Liver (tissue), 9 donors: Measurements from ENCODE around the gene CEMP1. TPM values are rescaled to one million over a fixed set of nuclear protein-coding genes. Genes with fewer than 3 reads are reported as not detected.

ENCODE experiments used
- DNase-seq: peaks from one replicate; pipeline ENCODE4 v3.0.0-alpha.2; 2017; ENCODE audit warnings: low spot score
- H3K27ac ChIP-seq, 2 donors: one replicate each; pipeline ENCODE4 v1.7.0; 2013; ENCODE audit warnings: inconsistent platforms in 2 of 2, low read length in 2 of 2, control low read depth in 1 of 2, low read depth in 1 of 2, mild to moderate bottlenecking in 1 of 2
- H3K27me3 ChIP-seq, 4 donors: one replicate each; pipeline versions ENCODE4 v1.6.1 to v1.7.0; 2013; ENCODE audit warnings: low read length in 3 of 4, inconsistent platforms in 1 of 4, mild to moderate bottlenecking in 1 of 4, moderate library complexity in 1 of 4; ENCODE audit not compliant: control insufficient read depth in 4 of 4, insufficient read depth in 4 of 4
- H3K36me3 ChIP-seq, 4 donors: one replicate each; pipeline versions ENCODE4 v1.6.1 to v1.7.0; 2013; ENCODE audit warnings: low read length in 3 of 4, mild to moderate bottlenecking in 3 of 4, low read depth in 1 of 4, moderate library complexity in 1 of 4; ENCODE audit not compliant: control insufficient read depth in 4 of 4, insufficient read depth in 3 of 4
- H3K4me1 ChIP-seq, 4 donors: one replicate each; pipeline versions ENCODE4 v1.6.1 to v1.7.0; 2013; ENCODE audit warnings: low read length in 3 of 4, mild to moderate bottlenecking in 3 of 4, moderate library complexity in 1 of 4; ENCODE audit not compliant: control insufficient read depth in 4 of 4, insufficient read depth in 4 of 4
- H3K4me3 ChIP-seq, 3 donors: one replicate each; pipeline versions ENCODE4 v1.6.1 to v1.7.0; 2013; ENCODE audit warnings: low read length in 3 of 3, control low read depth in 1 of 3, low read depth in 1 of 3, mild to moderate bottlenecking in 1 of 3
- H3K9ac ChIP-seq, 2 donors: one replicate each; pipeline ENCODE4 v1.7.0; 2013; ENCODE audit warnings: low read length in 2 of 2, mild to moderate bottlenecking in 2 of 2, moderate library complexity in 2 of 2, control low read depth in 1 of 2, low read depth in 1 of 2
- H3K9me3 ChIP-seq, 4 donors: one replicate each; pipeline versions ENCODE4 v1.6.1 to v1.7.0; 2013; ENCODE audit warnings: low read length in 3 of 4; ENCODE audit not compliant: control insufficient read depth in 4 of 4
- EGR1 ChIP-seq, 2 donors: IDR thresholded peaks; 2 replicates each; pipeline ENCODE4 v1.6.1; 2016 to 2018; ENCODE audit warnings: antibody characterized with exemption in 2 of 2, low read depth in 2 of 2
- FOXA1 ChIP-seq: IDR thresholded peaks from 2 replicates; pipeline ENCODE4 v1.6.1; 2016; ENCODE audit warnings: antibody characterized with exemption
- FOXA2 ChIP-seq: IDR thresholded peaks from 2 replicates; pipeline ENCODE4 v1.6.1; 2016; ENCODE audit warnings: antibody characterized with exemption
- GABPA ChIP-seq, 2 donors: IDR thresholded peaks in 1 of 2; conservative IDR thresholded peaks in 1 of 2; 2 replicates each; pipeline ENCODE4 v1.6.1; 2016; ENCODE audit warnings: antibody characterized with exemption in 2 of 2, mild to moderate bottlenecking in 1 of 2, moderate library complexity in 1 of 2
- HNF4A ChIP-seq, 2 donors: conservative IDR thresholded peaks; 2 replicates each; pipeline ENCODE4 v1.6.1; 2016; ENCODE audit warnings: antibody characterized with exemption in 2 of 2, mild to moderate bottlenecking in 2 of 2
- HNF4G ChIP-seq: IDR thresholded peaks from 2 replicates; pipeline ENCODE4 v1.6.1; 2016; ENCODE audit warnings: antibody characterized with exemption
- JUND ChIP-seq, 2 donors: IDR thresholded peaks; 2 replicates each; pipeline ENCODE4 v1.6.1; 2016; ENCODE audit warnings: antibody characterized with exemption in 2 of 2
- NR2F2 ChIP-seq: IDR thresholded peaks from 2 replicates; pipeline ENCODE4 v1.6.1; 2016; ENCODE audit warnings: antibody characterized with exemption
- RAD21 ChIP-seq, 2 donors: IDR thresholded peaks; 2 replicates each; pipeline ENCODE4 v1.6.1; 2016; ENCODE audit warnings: antibody characterized with exemption in 2 of 2, mild to moderate bottlenecking in 2 of 2
- RXRA ChIP-seq, 2 donors: IDR thresholded peaks; 2 replicates each; pipeline ENCODE4 v1.6.1; 2017 to 2018; ENCODE audit warnings: antibody characterized with exemption in 2 of 2, mild to moderate bottlenecking in 1 of 2
- SP1 ChIP-seq: IDR thresholded peaks from 2 replicates; pipeline ENCODE4 v1.6.1; 2018; ENCODE audit warnings: antibody characterized with exemption, mild to moderate bottlenecking
- TAF1 ChIP-seq: conservative IDR thresholded peaks from 2 replicates; pipeline ENCODE4 v1.6.1; 2016; ENCODE audit warnings: antibody characterized with exemption, mild to moderate bottlenecking
- YY1 ChIP-seq: IDR thresholded peaks from 2 replicates; pipeline ENCODE4 v1.6.1; 2016; ENCODE audit warnings: antibody characterized with exemption, mild to moderate bottlenecking
- WGBS: extraction: QIAGEN DNeasy Blood & Tissue Kit; methylation state at CpG from one replicate; pipeline ENCODE4 v1.1.7; 2013; 5-methylcytosine and 5-hydroxymethylcytosine counted together
- polyA plus RNA-seq, 2 donors: library from polyadenylated mRNA; stranded (reverse) in 1 of 2; unstranded in 1 of 2; fragments of 200-250 nt in 1 of 2; fragments of >200 nt in 1 of 2; fragmentation: Nextera tagmentation in 1 of 2; extraction: Ambion mirVana in 1 of 2; gene quantifications; one replicate each; pipeline versions ENCODE4 v1.2.1 to v1.2.3, GENCODE V29; 2013 to 2015
- total RNA-seq, 2 donors: library from RNA; depleted of rRNA; stranded (reverse); fragments of >200 nt; gene quantifications; one replicate each; pipeline ENCODE4 v1.2.3, GENCODE V29; 2014
- TF ChIP-seq, protein P1 (sequence below): IDR thresholded peaks from 2 replicates; pipeline ENCODE4 v1.6.1; 2016; ENCODE audit warnings: antibody characterized with exemption
- TF ChIP-seq, protein P2 (sequence below): IDR thresholded peaks from 2 replicates; pipeline ENCODE4 v1.6.1; 2016; ENCODE audit warnings: antibody characterized with exemption
- TF ChIP-seq, protein P3 (sequence below): IDR thresholded peaks from 2 replicates; pipeline ENCODE4 v1.6.1; 2016; ENCODE audit warnings: antibody characterized with exemption, mild to moderate bottlenecking
- TF ChIP-seq, protein P4 (sequence below): IDR thresholded peaks from 2 replicates; pipeline ENCODE4 v1.6.1; 2016; ENCODE audit warnings: antibody characterized with exemption
- TF ChIP-seq, protein P5 (sequence below): fragments of 150-350 bp; IDR thresholded peaks from 2 replicates; pipeline ENCODE4 v1.5.1; 2017; ENCODE audit warnings: improper control_type of control experiment, low read depth, low read length; ENCODE audit not compliant: missing input control
- donor health status: healthy.
- donor health status: healthy.
- donor health status: healthy.
- donor health status: healthy.
- donor health status: healthy.

CEMP1 gene
- total and polyA plus RNA-seq, 4 donors, result 0.06 to 1.6 (median 0.20) TPM

DNA sequence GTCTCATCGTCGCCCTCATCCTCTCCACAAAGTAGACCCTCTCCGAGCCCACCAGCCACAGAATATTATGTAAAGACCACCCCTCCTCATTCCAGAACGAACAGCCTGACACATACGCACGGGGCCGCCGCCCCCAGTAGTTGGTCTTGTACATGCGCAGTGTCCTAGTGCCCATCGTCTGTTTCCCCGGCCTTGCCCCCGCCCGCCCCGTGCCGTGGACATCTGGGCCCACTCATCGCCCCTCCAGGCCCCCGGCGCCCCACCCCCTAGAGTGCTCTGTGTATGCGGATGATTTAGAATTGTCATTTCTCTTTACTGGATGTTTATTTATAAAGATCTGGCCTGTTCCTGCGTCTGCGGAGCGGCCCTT is 11.5 kb downstream of the CEMP1 start:
- Histone ChIP-seq H3K27ac (peak overlapping the region; percentile 28 to 56), H3K4me1 (peaks cover 29 to 81% (median 76%) of the 10 kb centered on the region in 4 donors), H3K36me3 (peaks cover 0 to 2% (median 2%) of the 10 kb centered on the region in 4 donors), H3K27me3 (no peaks in the 10 kb centered on the region), H3K9ac (no peak overlapping the region), H3K9me3 (no peaks in the 10 kb centered on the region), H3K4me3 (peak overlapping the region in 1 of 3 donors; percentile 3)
- DNase-seq, result no peak
- no peak for TF ChIP-seq RAD21 (IDR thresholded peaks at IDR 0.05)
- no peak for TF ChIP-seq YY1
- TF ChIP-seq RXRA (IDR thresholded peaks at IDR 0.05), result no peak
- TF ChIP-seq, protein P1, sequence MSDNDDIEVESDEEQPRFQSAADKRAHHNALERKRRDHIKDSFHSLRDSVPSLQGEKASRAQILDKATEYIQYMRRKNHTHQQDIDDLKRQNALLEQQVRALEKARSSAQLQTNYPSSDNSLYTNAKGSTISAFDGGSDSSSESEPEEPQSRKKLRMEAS, result no peak
- TF ChIP-seq NR2F2, result no peak
- TF ChIP-seq FOXA2, result no peak
- TF ChIP-seq, protein P2, sequence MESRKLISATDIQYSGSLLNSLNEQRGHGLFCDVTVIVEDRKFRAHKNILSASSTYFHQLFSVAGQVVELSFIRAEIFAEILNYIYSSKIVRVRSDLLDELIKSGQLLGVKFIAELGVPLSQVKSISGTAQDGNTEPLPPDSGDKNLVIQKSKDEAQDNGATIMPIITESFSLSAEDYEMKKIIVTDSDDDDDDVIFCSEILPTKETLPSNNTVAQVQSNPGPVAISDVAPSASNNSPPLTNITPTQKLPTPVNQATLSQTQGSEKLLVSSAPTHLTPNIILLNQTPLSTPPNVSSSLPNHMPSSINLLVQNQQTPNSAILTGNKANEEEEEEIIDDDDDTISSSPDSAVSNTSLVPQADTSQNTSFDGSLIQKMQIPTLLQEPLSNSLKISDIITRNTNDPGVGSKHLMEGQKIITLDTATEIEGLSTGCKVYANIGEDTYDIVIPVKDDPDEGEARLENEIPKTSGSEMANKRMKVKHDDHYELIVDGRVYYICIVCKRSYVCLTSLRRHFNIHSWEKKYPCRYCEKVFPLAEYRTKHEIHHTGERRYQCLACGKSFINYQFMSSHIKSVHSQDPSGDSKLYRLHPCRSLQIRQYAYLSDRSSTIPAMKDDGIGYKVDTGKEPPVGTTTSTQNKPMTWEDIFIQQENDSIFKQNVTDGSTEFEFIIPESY, result no peak
- no peak for TF ChIP-seq TAF1
- TF ChIP-seq, protein P3, sequence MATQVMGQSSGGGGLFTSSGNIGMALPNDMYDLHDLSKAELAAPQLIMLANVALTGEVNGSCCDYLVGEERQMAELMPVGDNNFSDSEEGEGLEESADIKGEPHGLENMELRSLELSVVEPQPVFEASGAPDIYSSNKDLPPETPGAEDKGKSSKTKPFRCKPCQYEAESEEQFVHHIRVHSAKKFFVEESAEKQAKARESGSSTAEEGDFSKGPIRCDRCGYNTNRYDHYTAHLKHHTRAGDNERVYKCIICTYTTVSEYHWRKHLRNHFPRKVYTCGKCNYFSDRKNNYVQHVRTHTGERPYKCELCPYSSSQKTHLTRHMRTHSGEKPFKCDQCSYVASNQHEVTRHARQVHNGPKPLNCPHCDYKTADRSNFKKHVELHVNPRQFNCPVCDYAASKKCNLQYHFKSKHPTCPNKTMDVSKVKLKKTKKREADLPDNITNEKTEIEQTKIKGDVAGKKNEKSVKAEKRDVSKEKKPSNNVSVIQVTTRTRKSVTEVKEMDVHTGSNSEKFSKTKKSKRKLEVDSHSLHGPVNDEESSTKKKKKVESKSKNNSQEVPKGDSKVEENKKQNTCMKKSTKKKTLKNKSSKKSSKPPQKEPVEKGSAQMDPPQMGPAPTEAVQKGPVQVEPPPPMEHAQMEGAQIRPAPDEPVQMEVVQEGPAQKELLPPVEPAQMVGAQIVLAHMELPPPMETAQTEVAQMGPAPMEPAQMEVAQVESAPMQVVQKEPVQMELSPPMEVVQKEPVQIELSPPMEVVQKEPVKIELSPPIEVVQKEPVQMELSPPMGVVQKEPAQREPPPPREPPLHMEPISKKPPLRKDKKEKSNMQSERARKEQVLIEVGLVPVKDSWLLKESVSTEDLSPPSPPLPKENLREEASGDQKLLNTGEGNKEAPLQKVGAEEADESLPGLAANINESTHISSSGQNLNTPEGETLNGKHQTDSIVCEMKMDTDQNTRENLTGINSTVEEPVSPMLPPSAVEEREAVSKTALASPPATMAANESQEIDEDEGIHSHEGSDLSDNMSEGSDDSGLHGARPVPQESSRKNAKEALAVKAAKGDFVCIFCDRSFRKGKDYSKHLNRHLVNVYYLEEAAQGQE, result no peak
- TF ChIP-seq, protein P4, sequence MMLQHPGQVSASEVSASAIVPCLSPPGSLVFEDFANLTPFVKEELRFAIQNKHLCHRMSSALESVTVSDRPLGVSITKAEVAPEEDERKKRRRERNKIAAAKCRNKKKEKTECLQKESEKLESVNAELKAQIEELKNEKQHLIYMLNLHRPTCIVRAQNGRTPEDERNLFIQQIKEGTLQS, result no peak
- no peak for TF ChIP-seq FOXA1
- TF ChIP-seq EGR1 (IDR thresholded peaks at IDR 0.05; ENCODE audit: low read depth in 2 of 2), result no peak
- no peak for TF ChIP-seq HNF4G
- TF ChIP-seq GABPA (IDR thresholded peaks at IDR 0.05 in 1 of 2, conservative IDR thresholded peaks at IDR 0.05 in 1 of 2), result no peak
- TF ChIP-seq, protein P5, sequence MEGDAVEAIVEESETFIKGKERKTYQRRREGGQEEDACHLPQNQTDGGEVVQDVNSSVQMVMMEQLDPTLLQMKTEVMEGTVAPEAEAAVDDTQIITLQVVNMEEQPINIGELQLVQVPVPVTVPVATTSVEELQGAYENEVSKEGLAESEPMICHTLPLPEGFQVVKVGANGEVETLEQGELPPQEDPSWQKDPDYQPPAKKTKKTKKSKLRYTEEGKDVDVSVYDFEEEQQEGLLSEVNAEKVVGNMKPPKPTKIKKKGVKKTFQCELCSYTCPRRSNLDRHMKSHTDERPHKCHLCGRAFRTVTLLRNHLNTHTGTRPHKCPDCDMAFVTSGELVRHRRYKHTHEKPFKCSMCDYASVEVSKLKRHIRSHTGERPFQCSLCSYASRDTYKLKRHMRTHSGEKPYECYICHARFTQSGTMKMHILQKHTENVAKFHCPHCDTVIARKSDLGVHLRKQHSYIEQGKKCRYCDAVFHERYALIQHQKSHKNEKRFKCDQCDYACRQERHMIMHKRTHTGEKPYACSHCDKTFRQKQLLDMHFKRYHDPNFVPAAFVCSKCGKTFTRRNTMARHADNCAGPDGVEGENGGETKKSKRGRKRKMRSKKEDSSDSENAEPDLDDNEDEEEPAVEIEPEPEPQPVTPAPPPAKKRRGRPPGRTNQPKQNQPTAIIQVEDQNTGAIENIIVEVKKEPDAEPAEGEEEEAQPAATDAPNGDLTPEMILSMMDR, result no peak
- TF ChIP-seq HNF4A (conservative IDR thresholded peaks at IDR 0.05), result no peak
- no peak for TF ChIP-seq SP1
- TF ChIP-seq JUND (IDR thresholded peaks at IDR 0.05), result no peak
- 64% methylated on average over 22 of the region's 22 CpGs for WGBS
